GM12872 (cell line): ENCODE data around the gene APBA2.

Source experiments
- CTCF ChIP-seq: IDR thresholded peaks from 3 replicates; pipeline ENCODE4 v1.5.1; 2011; ENCODE audit warnings: low read depth, mild to moderate bottlenecking, low read length, moderate library complexity; ENCODE audit not compliant: insufficient read depth

The APBA2 gene

GRCh38 chr15:29101491-29101890 is 215.7 kb downstream of the APBA2 start:
- TF ChIP-seq CTCF: no peak

GRCh38 chr15:29102173-29102794 is 216.5 kb downstream of the APBA2 start:
- TF ChIP-seq CTCF: peak; percentile 85

GRCh38 chr15:29102911-29103823 is 217.4 kb downstream of the APBA2 start:
- TF ChIP-seq CTCF: no peak

- TF ChIP-seq CTCF: peak; percentile 68
Measured at GRCh38 chr15:29103824-29104565, 218.2 kb downstream of the APBA2 start.

GRCh38 chr15:29104566-29104880 is 218.7 kb downstream of the APBA2 start:
- TF ChIP-seq CTCF: no peak

GRCh38 chr15:29105151-29105854 is 219.5 kb downstream of the APBA2 start:
- no peak for TF ChIP-seq CTCF

- TF ChIP-seq CTCF: no peak
Measured at GRCh38 chr15:29106116-29106515, 220.3 kb downstream of the APBA2 start.
